ENCODE results near the gene POLA2. TPM values are rescaled to one million over a fixed set of nuclear protein-coding genes. Genes with fewer than 3 reads are reported as not detected.
"Not testable (repeated sequence)": the region's sequence is repeated elsewhere in the genome, so short reads cannot be mapped to it uniquely, and the experiment has no call there.

Gene POLA2
- polyA plus RNA-seq, 3 donors = 4.0 to 8.3 (median 5.2) TPM

DNA sequence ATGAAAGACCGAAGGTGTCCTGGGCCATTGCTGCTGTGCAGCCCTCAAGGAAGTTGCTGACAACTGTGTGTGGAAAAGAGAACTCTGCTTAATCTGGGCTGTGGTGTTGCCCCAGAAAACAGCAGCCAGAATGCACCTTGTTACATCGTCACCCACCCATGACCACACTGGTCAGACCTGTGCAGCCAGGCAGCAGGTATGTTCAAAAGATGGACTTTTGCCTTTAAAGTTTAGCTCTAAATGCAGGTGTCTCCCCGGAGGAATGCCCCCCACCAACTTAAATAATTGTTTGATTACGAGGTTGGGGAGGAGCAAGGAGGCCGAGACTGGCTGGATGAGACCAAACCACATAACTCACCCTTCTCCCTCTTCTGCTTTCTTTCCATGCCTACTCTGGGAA lies 15.3 kb upstream of the POLA2 start:
- DNase-seq = no peak
- Histone ChIP-seq H2AFZ (ENCODE audit: insufficient read depth, low read depth, low read length, poor library complexity, severe bottlenecking) (no peak overlapping the region), H3K9ac (ENCODE audit: insufficient read depth, low read length, poor library complexity, severe bottlenecking) (no peak overlapping the region), H3K4me2 (replicated peaks; ENCODE audit: extremely low read depth, low read length, poor library complexity, severe bottlenecking) (no peak overlapping the region), H3K79me2 (ENCODE audit: insufficient read depth, low read length) (no peaks in the 10 kb centered on the region), H3K4me3 (replicated peaks in 1 of 3; ENCODE audit: low read depth in 2 of 3, low read length in 3 of 3) (no peak overlapping the region), H4K20me1 (ENCODE audit: insufficient read depth, low read length) (no peaks in the 10 kb centered on the region), H3K4me1 (ENCODE audit: control insufficient read depth in 1 of 2, insufficient read depth in 2 of 2, low read length in 2 of 2) (no peaks in the 10 kb centered on the region), H3K27ac (ENCODE audit: low read depth in 1 of 2, low read length in 2 of 2) (no peak overlapping the region), H3K27me3 (ENCODE audit: control insufficient read depth in 2 of 2, insufficient read depth in 2 of 2, low read length in 2 of 2) (no peaks in the 10 kb centered on the region), H3K9me3 (replicated peaks in 1 of 2; ENCODE audit: control insufficient read depth in 1 of 2, insufficient read depth in 1 of 2, low read length in 2 of 2) (peaks cover 16 to 18% of the 10 kb centered on the region in 2 donors), H3K36me3 (replicated peaks in 1 of 2; ENCODE audit: control insufficient read depth in 1 of 2, insufficient read depth in 2 of 2, low read length in 2 of 2) (no peaks in the 10 kb centered on the region)
- Mint-ChIP-seq H3K4me3 (no peak overlapping the region), H3K4me1 (no peaks in the 10 kb centered on the region), H3K27me3 (ENCODE audit: low read depth in 3 of 3) (peaks cover 2 to 9% (median 6%) of the 10 kb centered on the region in 3 donors), H3K36me3 (peaks cover 0 to 3% of the 10 kb centered on the region in 2 donors), H3K27ac (no peak overlapping the region), H3K9me3 (peaks cover 7 to 15% (median 13%) of the 10 kb centered on the region in 7 donors)
- intact Hi-C loops (cut with micrococcal nuclease) = no loop called here
- TF ChIP-seq, protein P1, sequence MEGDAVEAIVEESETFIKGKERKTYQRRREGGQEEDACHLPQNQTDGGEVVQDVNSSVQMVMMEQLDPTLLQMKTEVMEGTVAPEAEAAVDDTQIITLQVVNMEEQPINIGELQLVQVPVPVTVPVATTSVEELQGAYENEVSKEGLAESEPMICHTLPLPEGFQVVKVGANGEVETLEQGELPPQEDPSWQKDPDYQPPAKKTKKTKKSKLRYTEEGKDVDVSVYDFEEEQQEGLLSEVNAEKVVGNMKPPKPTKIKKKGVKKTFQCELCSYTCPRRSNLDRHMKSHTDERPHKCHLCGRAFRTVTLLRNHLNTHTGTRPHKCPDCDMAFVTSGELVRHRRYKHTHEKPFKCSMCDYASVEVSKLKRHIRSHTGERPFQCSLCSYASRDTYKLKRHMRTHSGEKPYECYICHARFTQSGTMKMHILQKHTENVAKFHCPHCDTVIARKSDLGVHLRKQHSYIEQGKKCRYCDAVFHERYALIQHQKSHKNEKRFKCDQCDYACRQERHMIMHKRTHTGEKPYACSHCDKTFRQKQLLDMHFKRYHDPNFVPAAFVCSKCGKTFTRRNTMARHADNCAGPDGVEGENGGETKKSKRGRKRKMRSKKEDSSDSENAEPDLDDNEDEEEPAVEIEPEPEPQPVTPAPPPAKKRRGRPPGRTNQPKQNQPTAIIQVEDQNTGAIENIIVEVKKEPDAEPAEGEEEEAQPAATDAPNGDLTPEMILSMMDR (IDR thresholded peaks at IDR 0.05) = no peak
- WGBS (ENCODE audit: insufficient coverage) = no CpG with 5 or more reads among the region's 5 CpGs

DNA sequence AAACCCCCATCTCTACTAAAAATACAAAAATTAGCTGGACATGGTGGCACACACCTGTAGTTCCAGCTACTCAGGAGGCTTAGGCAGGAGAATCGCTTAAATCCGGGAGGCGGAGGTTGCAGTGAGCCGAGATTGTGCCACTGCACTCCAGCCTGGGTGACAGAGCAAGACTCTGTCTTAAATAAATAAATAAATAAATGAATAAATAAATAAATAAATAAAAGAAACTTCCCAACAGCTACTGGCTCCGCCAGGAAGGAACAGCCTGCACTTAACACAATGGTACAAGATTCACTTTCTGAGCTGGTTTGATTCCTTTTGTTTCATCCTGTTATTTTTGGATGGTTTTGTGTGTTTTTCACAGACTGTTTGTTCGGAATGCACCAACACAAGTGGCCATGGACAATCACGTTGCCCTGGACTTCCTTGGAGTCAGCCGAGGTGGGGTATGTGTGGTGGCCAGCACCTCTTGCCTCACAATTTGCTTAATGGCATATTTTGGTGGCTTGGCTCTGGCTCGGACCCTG lies 13.5 kb upstream of the POLA2 start:
- H4K20me1 ChIP-seq (ENCODE audit: insufficient read depth, low read length); H3K36me3 Mint-ChIP-seq; H3K79me2 ChIP-seq (ENCODE audit: insufficient read depth, low read length); H3K9ac ChIP-seq (ENCODE audit: insufficient read depth, low read length, poor library complexity, severe bottlenecking); H3K27me3 ChIP-seq (ENCODE audit: control insufficient read depth in 2 of 2, insufficient read depth in 2 of 2, low read length in 2 of 2); H3K9me3 Mint-ChIP-seq; H3K27ac ChIP-seq (ENCODE audit: low read depth in 1 of 2, low read length in 2 of 2); H3K27ac Mint-ChIP-seq; H3K4me1 ChIP-seq (ENCODE audit: control insufficient read depth in 1 of 2, insufficient read depth in 2 of 2, low read length in 2 of 2); H2AFZ ChIP-seq (ENCODE audit: insufficient read depth, low read depth, low read length, poor library complexity, severe bottlenecking); H3K27me3 Mint-ChIP-seq (ENCODE audit: low read depth in 3 of 3); H3K36me3 ChIP-seq (replicated peaks in 1 of 2; ENCODE audit: control insufficient read depth in 1 of 2, insufficient read depth in 2 of 2, low read length in 2 of 2); H3K4me3 Mint-ChIP-seq; DNase-seq; H3K4me2 ChIP-seq (replicated peaks; ENCODE audit: extremely low read depth, low read length, poor library complexity, severe bottlenecking); H3K4me1 Mint-ChIP-seq; H3K9me3 ChIP-seq (replicated peaks in 1 of 2; ENCODE audit: control insufficient read depth in 1 of 2, insufficient read depth in 1 of 2, low read length in 2 of 2); intact Hi-C loops (cut with micrococcal nuclease); H3K4me3 ChIP-seq (replicated peaks in 1 of 3; ENCODE audit: low read depth in 2 of 3, low read length in 3 of 3): not testable (repeated sequence)
- WGBS (ENCODE audit: insufficient coverage) = 96% methylated on average over 3 of the region's 9 CpGs
